Measurements from ENCODE around the gene ADAM19. TPM values are rescaled to one million over a fixed set of nuclear protein-coding genes. Genes with fewer than 3 reads are reported as not detected.
A peak's percentile ranks its signal among the peaks of the same experiment; 100 is the strongest.

ADAM19 gene
- total RNA-seq, 1 donor from 2014 or later = 10.6 TPM

GRCh38 chr5:157539503-157540022, 36.0 kb downstream of the ADAM19 start:
- Histone ChIP-seq H3K36me3 (no peaks in the 10 kb centered on the region), H3K27ac (peak overlapping the region; percentile 14), H3K9me3 (no peaks in the 10 kb centered on the region), H3K4me3 (no peak overlapping the region), H3K27me3 (no peaks in the 10 kb centered on the region), H3K4me1 (peaks cover 42% of the 10 kb centered on the region)
- intact Hi-C loops (cut with DNase I) = no loop called here
- no peak for TF ChIP-seq CTCF (IDR thresholded peaks at IDR 0.05)
- DNase-seq (no peak), ATAC-seq (no peak)

- no peak for TF ChIP-seq CTCF (IDR thresholded peaks at IDR 0.05)
- intact Hi-C loops (cut with DNase I) = no loop called here
- no peak for ATAC-seq
- no peak overlapping the region for H3K27ac ChIP-seq
- no peak overlapping the region for H3K4me3 ChIP-seq
- H3K9me3 ChIP-seq = no peaks in the 10 kb centered on the region
- H3K36me3 ChIP-seq = no peaks in the 10 kb centered on the region
- H3K4me1 ChIP-seq = peaks cover 31% of the 10 kb centered on the region
- DNase-seq = no peak
- no peaks in the 10 kb centered on the region for H3K27me3 ChIP-seq
These were observed 37.3 kb downstream of the ADAM19 start for GRCh38 chr5:157538311-157538710.

GRCh38 chr5:157535042-157535865, 40.3 kb downstream of the ADAM19 start:
- Histone ChIP-seq H3K36me3 (no peaks in the 10 kb centered on the region), H3K27ac (peak overlapping the region; percentile 59), H3K9me3 (no peaks in the 10 kb centered on the region), H3K4me3 (no peak overlapping the region), H3K27me3 (no peaks in the 10 kb centered on the region), H3K4me1 (peaks cover 8% of the 10 kb centered on the region)
- ATAC-seq (peak; percentile 62), DNase-seq (no peak)
- intact Hi-C loops (cut with DNase I) = no loop called here
- no peak for TF ChIP-seq CTCF (IDR thresholded peaks at IDR 0.05)

- Histone ChIP-seq H3K4me3 (no peak overlapping the region), H3K27me3 (no peaks in the 10 kb centered on the region), H3K4me1 (peaks cover 15% of the 10 kb centered on the region), H3K27ac (no peak overlapping the region), H3K36me3 (no peaks in the 10 kb centered on the region), H3K9me3 (no peaks in the 10 kb centered on the region)
- TF ChIP-seq CTCF (IDR thresholded peaks at IDR 0.05) = no peak
- intact Hi-C loops (cut with DNase I) = no loop called here
- no peak for ATAC-seq
- no peak for DNase-seq
These were observed 42.5 kb downstream of the ADAM19 start for GRCh38 chr5:157533011-157533481.

GRCh38 chr5:157532022-157532421, 43.6 kb downstream of the ADAM19 start:
- intact Hi-C loops (cut with DNase I) = no loop called here
- DNase-seq (no peak), ATAC-seq (no peak)
- no peak overlapping the region for H3K4me3 ChIP-seq
- TF ChIP-seq CTCF (IDR thresholded peaks at IDR 0.05) = no peak
- no peaks in the 10 kb centered on the region for H3K27me3 ChIP-seq
- peaks cover 17% of the 10 kb centered on the region for H3K4me1 ChIP-seq
- H3K27ac ChIP-seq = no peak overlapping the region
- H3K9me3 ChIP-seq = no peaks in the 10 kb centered on the region
- H3K36me3 ChIP-seq = no peaks in the 10 kb centered on the region

Measured in upper lobe of right lung (tissue), 1 donor.